Spleen (tissue), 7 donors: ENCODE measurements around the gene ARPC3.

Experiments used
- CTCF ChIP-seq, 11 experiments: fragments of 200-600 bp in 7 of 11; fragments of 450-650 bp in 4 of 11; sonication (generic) in 4 of 11; IDR thresholded peaks in 8 of 11; conservative IDR thresholded peaks in 3 of 11; 1 replicate in 7 of 11; 2 replicates in 4 of 11; pipeline versions ENCODE4 v1.4.0 to v1.8.0; 2016 to 2021; ENCODE audit warnings: antibody characterized with exemption in 11 of 11, inconsistent platforms in 4 of 11, mild to moderate bottlenecking in 1 of 11
- POLR2AphosphoS5 ChIP-seq, 3 donors: sonication (generic); formaldehyde crosslinking; IDR thresholded peaks; one replicate each; pipeline ENCODE4 v1.5.1; 2017; ENCODE audit warnings: antibody characterized with exemption in 3 of 3
- donor health status: DM: no; HTN: no; CAD: no; lungs with moderate emphysema.
- donor health status: DM: no; HTN: no; CAD: no.
- donor health status: DM: no; HTN: no; CAD: no.

GRCh38 chr12:110466791-110467190, 16.7 kb upstream of the ARPC3 start:
- TF ChIP-seq POLR2AphosphoS5 (IDR thresholded peaks at IDR 0.05) (no peak), CTCF (IDR thresholded peaks at IDR 0.05 in 8 of 11, conservative IDR thresholded peaks at IDR 0.05 in 3 of 11) (no peak)
